OCI-M1 (cell line): ENCODE results near the gene TENT4B.

ENCODE experiments used
- DNase-seq: peaks from one replicate; lab custom pipeline; 2025; lab: John Stamatoyannopoulos, UW

The TENT4B gene

GRCh38 chr16:50195756-50196155 is 42.6 kb downstream of the TENT4B start:
- no peak for DNase-seq

- no peak for DNase-seq
These were observed 44.5 kb downstream of the TENT4B start for GRCh38 chr16:50197582-50197981.

- DNase-seq, result no peak
These were observed 45.8 kb downstream of the TENT4B start for GRCh38 chr16:50198802-50199403.

DNA sequence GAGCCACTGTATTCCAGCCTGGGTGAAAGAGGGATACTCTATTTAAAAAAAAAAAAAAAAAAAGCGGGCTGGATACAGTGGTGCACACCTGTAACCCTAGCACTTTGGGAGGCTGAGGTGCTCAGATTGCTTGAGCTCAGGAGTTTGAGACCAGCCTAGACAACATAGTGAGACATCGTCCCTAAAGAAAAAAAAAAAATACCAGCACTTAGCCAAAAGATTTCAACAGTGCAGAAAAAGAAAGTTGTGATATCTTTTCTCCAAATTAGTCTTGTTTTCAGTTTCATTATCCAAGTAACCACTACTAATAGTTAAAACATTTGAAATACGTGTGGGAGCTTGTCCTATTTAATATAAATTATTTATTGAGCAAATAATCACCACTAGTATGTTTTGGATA is 48.7 kb downstream of the TENT4B start:
- peak; percentile 29 for DNase-seq

DNA sequence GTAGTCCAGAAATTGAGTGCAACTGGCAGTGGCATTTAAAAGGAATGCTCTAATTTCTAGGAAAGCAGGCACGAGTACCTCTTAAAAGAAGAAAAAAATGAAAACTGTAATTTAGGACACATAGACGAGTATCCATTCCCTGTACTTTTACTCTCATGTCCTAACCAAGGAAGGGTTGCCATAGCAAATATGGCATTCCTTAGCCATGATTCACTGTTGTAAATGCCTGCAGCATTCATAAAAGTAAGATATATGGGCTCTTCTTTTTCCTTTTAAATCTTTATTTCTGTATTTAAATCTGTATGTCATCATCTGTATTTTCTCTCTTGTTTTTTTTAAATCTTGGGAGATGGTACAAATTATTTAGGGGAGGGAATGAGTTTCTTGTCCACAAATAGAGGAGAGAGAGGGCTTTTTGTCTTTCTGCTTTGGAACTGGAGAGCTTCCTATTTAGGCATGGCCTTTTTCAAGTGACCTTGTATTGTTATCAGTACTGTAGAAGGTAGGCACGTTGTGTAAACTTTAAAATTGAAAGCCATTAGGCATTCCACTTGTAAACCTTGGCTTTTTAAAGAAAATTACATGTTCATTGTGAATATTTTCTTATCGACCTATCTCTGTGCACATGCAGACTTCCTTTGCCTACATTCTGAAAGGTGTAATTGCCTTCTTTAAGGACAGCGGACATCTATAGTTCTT is 50.0 kb downstream of the TENT4B start:
- no peak for DNase-seq

DNA sequence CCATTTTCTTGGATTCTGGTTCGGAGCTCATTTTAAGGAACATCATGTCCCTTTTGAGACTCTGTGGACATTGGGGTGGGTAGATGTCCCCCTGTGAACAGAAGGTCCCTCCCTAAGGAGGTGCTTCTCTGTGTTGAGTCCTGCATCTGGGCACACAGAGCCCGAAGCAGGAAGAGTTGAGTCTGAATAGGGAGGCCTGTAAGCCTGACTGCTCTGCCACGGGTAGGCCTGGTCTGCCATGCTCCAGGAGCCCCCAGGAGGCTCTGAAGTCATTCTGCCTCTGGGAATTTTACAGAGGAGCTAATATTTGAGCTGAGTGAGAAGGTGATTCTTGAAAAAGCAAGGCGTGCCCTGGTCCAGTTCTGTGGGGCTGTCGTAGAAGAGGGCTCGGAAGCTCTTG is 50.6 kb downstream of the TENT4B start:
- no peak for DNase-seq

DNA sequence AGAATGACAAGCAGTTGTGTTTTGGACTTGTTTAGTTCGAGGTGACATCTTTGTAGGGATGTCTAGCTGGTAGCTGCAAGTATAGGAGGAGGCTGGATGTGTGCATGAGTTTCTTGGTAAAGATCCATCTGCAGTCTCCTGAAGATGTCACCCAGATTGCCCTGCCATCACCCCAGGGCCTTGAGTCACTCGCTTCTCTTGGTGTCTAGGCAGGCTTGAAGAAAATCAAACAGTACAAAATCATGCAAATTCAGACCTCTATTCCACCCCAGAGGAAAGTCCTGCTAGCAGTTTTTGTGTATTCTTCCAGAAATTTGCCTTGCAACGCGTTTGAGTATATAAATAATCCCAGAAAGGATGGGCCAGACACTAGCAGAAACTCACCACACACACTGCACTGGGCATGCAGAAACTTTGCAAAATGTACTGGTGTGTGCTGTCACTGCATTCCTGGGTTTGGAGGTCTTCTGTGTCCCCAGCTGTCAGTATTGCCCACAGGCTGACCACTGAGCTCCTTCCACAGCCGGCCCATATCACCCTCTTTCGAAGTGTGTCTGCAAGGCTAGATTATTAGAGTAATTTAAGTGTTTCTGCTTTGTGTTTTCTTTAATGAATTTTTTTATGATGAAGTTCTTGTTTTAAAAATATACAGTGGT is 51.5 kb downstream of the TENT4B start:
- no peak for DNase-seq

DNA sequence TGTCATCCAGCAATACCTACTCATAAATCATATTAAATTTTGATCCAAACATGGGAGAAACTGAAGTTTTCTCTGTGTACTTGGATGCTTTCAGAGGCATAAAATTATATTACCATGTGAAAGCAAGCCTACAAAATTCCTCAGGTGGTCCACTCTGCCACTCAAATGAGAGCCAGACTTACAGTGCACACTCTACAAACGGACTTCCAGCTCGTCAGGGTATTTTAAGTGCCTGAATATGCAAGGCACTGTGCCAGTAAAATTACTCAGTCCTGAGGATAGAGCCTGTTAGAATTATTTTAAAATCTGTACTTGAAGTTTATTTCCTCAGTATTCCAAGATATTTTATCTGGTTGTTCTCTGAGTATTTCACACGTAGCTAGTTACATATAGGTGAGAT is 54.5 kb downstream of the TENT4B start:
- no peak for DNase-seq

DNA sequence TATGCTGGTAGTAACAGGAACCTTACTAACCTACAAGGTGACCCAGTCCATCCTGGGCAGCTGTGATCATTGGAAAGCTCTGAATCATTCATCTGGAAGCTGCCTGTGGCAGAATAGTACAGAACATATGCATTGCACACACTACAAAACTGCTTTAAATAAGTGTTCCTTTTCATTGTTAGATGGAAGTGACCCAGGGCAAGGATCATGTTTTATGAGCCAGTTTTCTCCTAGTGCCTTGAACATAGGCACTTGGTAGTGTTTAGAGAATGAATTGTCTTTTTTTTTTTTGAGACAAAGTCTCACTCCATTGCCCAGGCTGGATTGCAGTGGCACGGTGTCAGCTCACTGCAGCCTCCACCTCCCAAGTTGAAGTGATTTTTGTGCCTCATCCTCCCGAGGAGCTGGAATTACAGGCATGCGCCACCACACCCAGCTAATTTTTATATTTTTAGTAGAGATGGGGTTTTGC is 55.4 kb downstream of the TENT4B start:
- DNase-seq, result no peak

DNA sequence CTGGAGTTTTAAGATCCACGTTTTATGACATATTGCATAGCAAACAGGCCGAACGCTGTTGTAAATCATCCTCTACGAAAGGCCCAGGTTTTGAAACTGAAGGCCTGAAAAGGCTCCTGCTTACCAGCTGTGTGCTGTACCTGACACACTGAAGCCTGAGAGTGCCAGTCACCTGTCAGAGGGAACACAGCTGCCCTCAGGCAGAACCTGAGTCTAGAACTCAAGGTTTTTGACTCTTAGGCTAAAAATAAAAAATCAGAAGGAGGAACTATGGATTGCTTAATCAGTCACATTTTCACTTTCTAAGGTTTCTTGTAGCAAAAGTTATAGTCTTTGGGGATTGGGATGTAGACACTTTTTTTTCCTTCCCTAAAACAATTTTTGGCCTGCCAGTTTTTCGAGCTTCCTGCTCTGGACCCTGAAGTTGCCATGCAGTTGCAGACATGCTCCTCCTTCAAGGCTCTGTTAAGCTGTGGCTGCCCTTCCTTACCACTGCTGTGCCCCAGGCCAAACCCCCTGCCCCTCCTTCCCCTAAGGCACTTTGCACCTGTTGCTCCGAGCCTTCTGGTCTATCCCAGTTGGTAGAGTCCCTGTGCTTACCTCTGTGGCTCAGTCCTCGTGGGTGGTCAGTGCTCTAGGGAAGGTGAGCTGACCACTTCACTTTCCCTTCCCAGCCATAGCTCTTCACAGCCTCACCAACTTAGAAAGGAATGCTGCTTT is 56.6 kb downstream of the TENT4B start:
- DNase-seq, result peak; percentile 18

DNA sequence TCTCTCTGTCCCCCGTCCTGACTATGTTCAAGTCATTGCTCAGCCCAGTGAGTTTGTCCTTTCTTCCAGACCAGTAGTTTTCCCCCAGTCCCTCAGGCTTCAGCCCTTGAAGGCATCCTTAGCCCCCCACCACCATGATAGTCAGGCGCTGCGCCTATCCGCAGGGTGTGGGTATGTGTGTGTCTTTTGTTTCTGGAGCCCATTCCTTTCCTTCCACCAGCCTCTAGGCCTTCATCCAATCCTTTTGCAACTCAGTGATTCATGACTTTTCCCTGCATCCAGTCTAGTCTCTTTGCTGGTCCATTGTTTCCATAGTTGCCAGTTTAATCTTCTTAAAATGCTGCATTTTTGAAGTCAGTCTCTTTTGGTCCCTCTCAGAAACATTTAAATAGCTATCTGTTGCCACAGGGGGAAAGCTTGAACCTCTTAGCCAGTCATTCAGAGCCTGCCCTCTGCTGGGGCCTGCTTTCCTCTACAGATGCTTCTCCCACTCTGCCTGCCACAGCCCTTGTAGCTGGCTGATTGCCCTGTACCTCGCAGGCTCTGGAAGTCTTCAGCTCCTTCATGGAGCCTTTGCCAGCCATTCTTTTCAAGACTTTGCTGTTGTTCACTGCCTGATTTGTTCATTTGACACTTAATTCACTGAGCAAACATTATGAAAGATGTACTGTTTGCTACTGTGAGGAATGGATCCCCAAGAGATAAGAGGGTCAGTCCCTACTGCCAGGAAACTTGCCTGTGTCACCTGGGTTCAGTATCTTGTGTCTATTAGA is 57.3 kb downstream of the TENT4B start:
- DNase-seq, result peak; percentile 83

DNA sequence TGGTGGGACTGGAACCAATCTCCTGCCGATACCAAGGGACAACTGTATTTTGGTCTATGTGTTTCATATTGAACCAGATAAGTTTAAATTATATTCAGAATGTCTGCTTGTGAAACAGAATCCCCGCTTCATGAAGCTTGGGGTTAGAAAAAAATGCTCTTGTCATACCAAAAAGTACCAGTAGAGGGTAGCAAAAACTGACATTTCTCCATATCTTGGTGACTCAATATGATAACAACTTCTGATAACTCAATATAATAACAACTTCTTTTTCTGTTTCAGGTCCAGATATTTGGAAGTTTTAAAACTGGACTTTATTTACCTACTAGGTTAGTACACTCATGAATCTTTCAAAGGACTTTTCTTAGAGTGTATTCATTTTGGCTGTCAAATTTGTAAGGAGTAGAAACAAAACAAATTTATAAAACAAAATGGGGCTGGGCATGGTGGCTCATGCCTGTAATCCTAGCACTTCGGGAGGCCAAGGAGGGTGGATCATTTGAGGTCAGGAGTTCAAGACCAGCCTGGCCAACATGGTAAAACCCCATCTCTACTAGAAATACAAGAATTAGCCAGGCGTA is 60.9 kb downstream of the TENT4B start:
- DNase-seq, result peak; percentile 78

DNA sequence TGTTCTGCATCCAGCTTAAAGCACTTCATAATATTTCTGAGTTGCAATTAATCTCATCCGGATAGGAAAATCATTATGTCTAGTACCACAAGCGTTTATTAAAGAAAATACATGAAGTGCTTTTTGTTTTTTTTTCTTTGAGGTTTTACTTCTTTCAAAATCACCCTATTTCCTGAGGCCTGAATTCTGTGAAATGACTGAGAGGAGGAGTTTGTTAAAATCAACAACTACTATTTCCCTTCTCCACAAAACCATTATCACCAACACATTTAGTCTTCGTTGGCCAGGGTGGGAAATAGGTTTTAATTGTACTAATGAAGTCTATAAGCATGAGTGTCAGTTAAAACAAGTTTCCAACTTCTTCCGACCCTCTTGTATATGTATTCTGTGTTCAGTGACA is 62.6 kb downstream of the TENT4B start:
- DNase-seq, result no peak

GRCh38 chr16:50216231-50216630 is 63.1 kb downstream of the TENT4B start:
- DNase-seq, result no peak

DNA sequence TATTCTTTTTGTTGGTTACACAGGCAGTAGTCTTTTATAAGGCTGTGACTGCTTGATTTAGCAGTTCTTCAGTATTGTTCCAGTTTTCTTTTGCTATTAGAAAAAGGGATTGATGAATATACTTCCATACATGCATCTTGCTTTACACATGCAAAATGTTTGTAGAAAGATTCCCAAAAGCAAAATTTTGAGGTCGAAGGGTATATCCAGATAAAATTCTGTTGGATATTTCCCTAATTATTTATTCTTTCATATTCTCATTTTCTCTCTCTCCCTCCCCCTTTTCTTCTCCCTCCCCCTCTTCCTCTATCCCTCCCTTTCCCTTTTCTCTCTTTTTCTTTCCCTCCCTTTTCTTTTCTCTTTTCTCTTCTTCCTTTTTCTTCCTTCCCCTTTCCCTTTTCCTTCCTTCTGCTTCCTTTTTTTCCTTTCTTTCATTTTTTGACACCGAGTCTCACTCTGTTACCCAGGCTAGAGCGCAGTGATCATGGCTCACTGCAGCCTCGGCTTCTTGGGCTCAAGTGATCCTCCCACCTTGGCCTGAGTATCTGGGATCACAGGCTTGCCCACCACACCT is 66.4 kb downstream of the TENT4B start:
- DNase-seq, result no peak

DNA sequence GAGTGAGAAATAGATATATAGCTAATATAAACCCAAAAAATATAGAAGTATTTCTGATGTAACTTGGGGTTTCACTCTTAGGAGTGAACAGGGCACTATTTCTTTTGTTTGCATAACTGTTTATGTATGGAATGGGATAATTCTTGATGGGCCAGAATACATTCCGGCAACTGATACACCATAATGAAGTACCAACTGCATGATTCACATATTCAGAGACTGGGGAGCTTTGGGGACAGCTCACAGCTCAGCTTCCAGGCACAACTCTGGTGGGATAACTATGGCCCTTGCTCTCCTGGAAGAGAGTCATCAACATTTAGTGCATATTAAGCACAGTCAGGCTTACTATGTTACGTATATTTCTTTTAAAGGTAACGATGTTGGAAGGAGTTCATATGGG is 71.2 kb downstream of the TENT4B start:
- DNase-seq, result no peak

DNA sequence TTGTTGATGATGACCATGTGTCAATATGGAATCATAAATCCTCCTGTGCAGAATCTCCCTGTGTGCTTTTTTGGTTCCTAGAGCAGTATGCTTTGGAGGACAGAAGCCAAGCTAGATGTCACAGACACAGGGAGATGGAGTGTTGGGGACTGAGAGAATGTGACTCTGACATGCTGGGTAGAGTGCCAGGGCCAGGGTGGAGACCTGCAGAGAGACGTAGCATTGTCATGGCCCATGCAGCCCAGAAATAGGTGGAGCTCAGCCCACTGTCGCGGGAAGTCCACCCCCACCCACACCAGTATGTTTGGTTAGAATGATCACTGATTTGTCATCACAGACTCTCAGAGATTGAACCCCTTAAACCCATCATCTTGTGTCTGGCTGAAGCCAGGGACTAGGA is 74.0 kb downstream of the TENT4B start:
- DNase-seq, result no peak

- DNase-seq, result no peak
These were observed 74.6 kb downstream of the TENT4B start for GRCh38 chr16:50227665-50228064.

DNA sequence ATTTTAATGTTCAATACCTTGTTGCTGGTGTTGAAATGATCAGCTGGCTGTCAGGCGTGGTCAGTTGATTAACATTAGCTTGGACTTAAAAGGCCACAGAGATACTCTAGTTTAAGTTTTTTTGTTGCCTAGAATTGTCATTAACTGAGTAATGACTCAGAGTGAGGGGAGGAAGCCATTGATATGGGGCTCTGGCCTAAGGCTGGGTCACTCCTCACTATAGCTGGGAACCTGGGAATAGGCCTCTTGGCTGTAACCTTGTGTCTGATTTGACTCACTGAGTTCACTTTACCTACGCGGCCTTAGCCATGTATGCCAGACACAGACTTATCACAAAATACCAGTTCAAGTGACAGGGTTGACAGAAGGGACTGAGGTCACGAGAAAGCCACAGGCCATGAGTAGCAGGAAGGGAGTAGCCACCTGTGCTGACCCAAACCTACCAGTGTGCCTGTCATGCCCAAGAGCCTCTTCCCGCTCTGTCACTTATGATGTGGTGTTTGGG is 75.3 kb downstream of the TENT4B start:
- peak; percentile 21 for DNase-seq

DNA sequence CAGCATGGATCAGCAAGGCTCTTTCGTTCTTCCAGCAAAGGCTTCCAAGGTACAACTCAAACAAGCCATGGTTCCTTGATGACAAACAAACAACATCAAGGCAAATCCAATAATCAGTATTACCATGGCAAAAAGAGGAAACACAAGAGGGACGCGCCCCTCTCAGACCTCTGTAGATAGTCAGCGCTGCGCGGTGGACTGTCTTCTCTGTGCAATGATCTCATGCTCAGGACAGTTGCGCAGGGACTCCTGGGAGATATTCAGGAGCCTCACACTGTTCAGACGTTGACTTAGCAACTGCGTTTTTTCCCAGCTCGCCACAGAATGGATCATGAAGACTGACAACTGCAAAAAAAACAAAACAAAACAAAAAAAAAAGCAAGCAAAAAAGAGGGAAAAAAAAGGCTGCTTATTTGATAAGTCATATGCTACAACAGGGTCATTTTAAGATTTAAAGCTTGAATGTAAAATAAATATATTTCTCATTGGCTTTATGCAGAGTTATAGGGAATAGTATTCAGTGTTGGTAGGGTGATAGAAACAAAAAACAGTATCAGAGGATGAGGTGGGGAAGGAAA is 76.1 kb downstream of the TENT4B start:
- DNase-seq, result peak; percentile 87
